Measurements from ENCODE around the gene KIF23. TPM values are rescaled to one million over a fixed set of nuclear protein-coding genes. Genes with fewer than 3 reads are reported as not detected.

Gene KIF23
- total RNA-seq, 1 donor from 2014 or later, result 193 TPM

GRCh38 chr15:69414701-69415167, 585 bp downstream of the KIF23 start:
- Mint-ChIP-seq H3K36me3 (peaks cover 19% of the 10 kb centered on the region), H3K4me3 (peak overlapping the region; percentile 94), H3K27ac (peak overlapping the region; percentile 73), H3K4me1 (peaks cover 30% of the 10 kb centered on the region), H3K27me3 (ENCODE audit: insufficient read depth, low read depth) (no peaks in the 10 kb centered on the region), H3K9me3 (no peaks in the 10 kb centered on the region)
- H3F3A ChIP-seq (ENCODE audit: low read depth), result no peaks in the 10 kb centered on the region
- H3K9me3 ChIP-seq (ENCODE audit: low read depth), result no peaks in the 10 kb centered on the region
- H3K79me2 ChIP-seq (ENCODE audit: low read depth), result peaks cover 56% of the 10 kb centered on the region
- H3K27ac ChIP-seq, result no peak overlapping the region
- H3K9ac ChIP-seq, result peak overlapping the region; percentile 53
- H3K4me3 ChIP-seq, result peak overlapping the region; percentile 75
- DNase-seq (ENCODE audit: low spot score), result peak; percentile 67
- no peaks in the 10 kb centered on the region for H3K27me3 ChIP-seq
- TF ChIP-seq EZH2 (IDR thresholded peaks at IDR 0.05), result no peak
- no peak for TF ChIP-seq EZH2phosphoT487 (IDR thresholded peaks at IDR 0.05)
- no peak for TF ChIP-seq CTCF (IDR thresholded peaks at IDR 0.05)
- peaks cover 8% of the 10 kb centered on the region for H3K4me1 ChIP-seq
- H4K20me1 ChIP-seq (ENCODE audit: low read depth), result peaks cover 33% of the 10 kb centered on the region
- H3K36me3 ChIP-seq, result peaks cover 20% of the 10 kb centered on the region
- peak overlapping the region; percentile 90 for H3K4me2 ChIP-seq
- H2AFZ ChIP-seq (replicated peaks), result peak overlapping the region; percentile 71

- H3K9me3 Mint-ChIP-seq, result no peaks in the 10 kb centered on the region
- Histone ChIP-seq H3K27ac (no peak overlapping the region), H3K9me3 (ENCODE audit: low read depth) (no peaks in the 10 kb centered on the region), H3K79me2 (ENCODE audit: low read depth) (peaks cover 62% of the 10 kb centered on the region), H3K4me2 (peak overlapping the region; percentile 90), H3K9ac (peak overlapping the region; percentile 53), H3K4me1 (peaks cover 8% of the 10 kb centered on the region), H3K4me3 (peak overlapping the region; percentile 75), H3K27me3 (no peaks in the 10 kb centered on the region), H3K36me3 (peaks cover 23% of the 10 kb centered on the region), H2AFZ (replicated peaks) (no peak overlapping the region), H4K20me1 (ENCODE audit: low read depth) (peaks cover 38% of the 10 kb centered on the region), H3F3A (ENCODE audit: low read depth) (no peaks in the 10 kb centered on the region)
- peak overlapping the region; percentile 34 for H3K27ac Mint-ChIP-seq
- no peak for DNase-seq (ENCODE audit: low spot score)
- no peaks in the 10 kb centered on the region for H3K27me3 Mint-ChIP-seq (ENCODE audit: insufficient read depth, low read depth)
- H3K4me1 Mint-ChIP-seq, result peaks cover 30% of the 10 kb centered on the region
- TF ChIP-seq EZH2 (IDR thresholded peaks at IDR 0.05), result no peak
- peaks cover 20% of the 10 kb centered on the region for H3K36me3 Mint-ChIP-seq
- peak overlapping the region; percentile 94 for H3K4me3 Mint-ChIP-seq
Measured at GRCh38 chr15:69415381-69415780, 1.2 kb downstream of the KIF23 start.

GRCh38 chr15:69417581-69417980, 3.4 kb downstream of the KIF23 start:
- H3K9me3 Mint-ChIP-seq, result no peaks in the 10 kb centered on the region
- Histone ChIP-seq H3K4me3 (no peak overlapping the region), H3K27me3 (no peaks in the 10 kb centered on the region), H3K79me2 (ENCODE audit: low read depth) (peaks cover 75% of the 10 kb centered on the region), H3K4me2 (no peak overlapping the region), H3K36me3 (peaks cover 29% of the 10 kb centered on the region), H3K27ac (no peak overlapping the region), H4K20me1 (ENCODE audit: low read depth) (peaks cover 46% of the 10 kb centered on the region), H2AFZ (replicated peaks) (no peak overlapping the region), H3K9me3 (ENCODE audit: low read depth) (no peaks in the 10 kb centered on the region), H3K9ac (peak overlapping the region; percentile 23), H3K4me1 (peaks cover 8% of the 10 kb centered on the region), H3F3A (ENCODE audit: low read depth) (no peaks in the 10 kb centered on the region)
- no peaks in the 10 kb centered on the region for H3K27me3 Mint-ChIP-seq (ENCODE audit: insufficient read depth, low read depth)
- peaks cover 28% of the 10 kb centered on the region for H3K36me3 Mint-ChIP-seq
- peaks cover 30% of the 10 kb centered on the region for H3K4me1 Mint-ChIP-seq
- no peak overlapping the region for H3K27ac Mint-ChIP-seq
- H3K4me3 Mint-ChIP-seq, result no peak overlapping the region
- DNase-seq (ENCODE audit: low spot score), result no peak
- no peak for TF ChIP-seq CTCF (IDR thresholded peaks at IDR 0.05)
- TF ChIP-seq EZH2phosphoT487 (IDR thresholded peaks at IDR 0.05), result no peak
- TF ChIP-seq EZH2 (IDR thresholded peaks at IDR 0.05), result no peak

- no peak overlapping the region for H3K27ac Mint-ChIP-seq
- H3K9me3 ChIP-seq (ENCODE audit: low read depth), result no peaks in the 10 kb centered on the region
- peaks cover 35% of the 10 kb centered on the region for H3K36me3 ChIP-seq
- H3K4me1 ChIP-seq, result no peaks in the 10 kb centered on the region
- no peak overlapping the region for H3K9ac ChIP-seq
- peaks cover 50% of the 10 kb centered on the region for H3K36me3 Mint-ChIP-seq
- no peaks in the 10 kb centered on the region for H3F3A ChIP-seq (ENCODE audit: low read depth)
- H3K9me3 Mint-ChIP-seq, result no peaks in the 10 kb centered on the region
- H3K4me3 ChIP-seq, result no peak overlapping the region
- H3K27me3 Mint-ChIP-seq (ENCODE audit: insufficient read depth, low read depth), result no peaks in the 10 kb centered on the region
- H3K4me1 Mint-ChIP-seq, result peaks cover 8% of the 10 kb centered on the region
- H3K27me3 ChIP-seq, result no peaks in the 10 kb centered on the region
- TF ChIP-seq EZH2phosphoT487 (IDR thresholded peaks at IDR 0.05) (no peak), EZH2 (IDR thresholded peaks at IDR 0.05) (no peak), CTCF (IDR thresholded peaks at IDR 0.05) (no peak)
- DNase-seq (ENCODE audit: low spot score), result no peak
- peaks cover 39% of the 10 kb centered on the region for H4K20me1 ChIP-seq (ENCODE audit: low read depth)
- peaks cover 52% of the 10 kb centered on the region for H3K79me2 ChIP-seq (ENCODE audit: low read depth)
- H3K4me3 Mint-ChIP-seq, result no peak overlapping the region
- H3K27ac ChIP-seq, result no peak overlapping the region
- no peak overlapping the region for H3K4me2 ChIP-seq
- no peak overlapping the region for H2AFZ ChIP-seq (replicated peaks)
Measured at GRCh38 chr15:69421498-69421897, 7.3 kb downstream of the KIF23 start.
